HT1080 (cell line): ENCODE measurements around the gene ADRA2B. TPM values are rescaled to one million over a fixed set of nuclear protein-coding genes. Genes with fewer than 3 reads are reported as not detected.

Experiments used
- DNase-seq: peaks from one replicate; pipeline ENCODE4 v3.0.0-alpha.2; 2015; ENCODE audit warnings: low read depth
- total RNA-seq: library from RNA; depleted of rRNA; stranded (reverse); fragments of >200 nt; shearing (Covaris generic); gene quantifications from 2 replicates; pipeline ENCODE4 v1.2.3, GENCODE V29; 2014

Gene ADRA2B
- total RNA-seq, 1 experiment from 2014 or later, result not detected

DNA sequence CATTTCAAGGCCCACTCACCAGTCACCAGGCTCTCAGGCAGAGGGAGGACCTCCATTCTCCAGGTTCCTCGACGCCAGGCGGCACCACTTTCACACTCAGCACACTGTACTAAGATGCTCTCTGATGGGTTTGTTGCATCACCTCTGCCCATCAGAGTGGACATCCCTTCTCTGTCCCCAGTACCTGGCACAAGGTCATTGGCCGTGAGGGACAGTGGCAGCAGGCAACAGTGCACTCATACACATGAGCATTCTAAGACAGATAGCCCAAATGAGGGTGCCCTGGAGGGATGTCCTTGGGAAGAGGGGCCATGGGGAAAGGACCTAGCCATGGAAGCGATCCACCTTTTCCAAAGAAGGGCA, 3.0 kb upstream of the ADRA2B start:
- no peak for DNase-seq

DNA sequence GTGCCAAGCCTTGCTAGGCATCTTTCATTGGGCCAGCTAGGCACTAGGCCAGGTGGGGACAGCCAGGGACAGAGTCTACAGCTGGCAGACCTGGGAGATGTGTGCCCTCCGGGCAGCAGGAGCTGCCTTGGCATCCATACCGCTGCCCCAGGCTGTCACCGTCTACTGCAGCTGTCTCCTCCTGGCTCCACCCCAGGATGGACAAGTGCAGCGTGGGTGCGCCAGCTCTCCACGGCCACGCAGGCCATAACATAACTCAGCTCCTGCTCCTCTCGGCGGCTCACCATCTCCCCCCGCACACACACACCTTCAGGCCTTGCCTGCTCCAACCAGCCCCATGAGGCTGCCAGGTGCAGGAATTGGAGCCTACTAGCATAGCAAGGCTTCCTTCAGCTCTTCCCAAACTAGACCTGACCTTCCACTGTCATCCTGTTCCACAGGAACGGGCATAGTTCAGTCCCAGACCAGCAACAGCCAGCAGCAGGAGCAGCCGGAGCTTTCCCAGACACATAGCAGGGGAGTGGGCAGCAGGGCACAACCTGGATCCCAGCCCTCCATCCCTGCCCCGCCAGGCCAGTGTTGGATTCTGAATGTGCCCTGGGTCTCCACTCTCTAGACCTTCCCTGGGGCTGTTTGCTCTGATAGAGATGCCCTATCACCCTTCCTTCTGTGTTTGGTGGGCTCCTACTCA, 2.5 kb upstream of the ADRA2B start:
- no peak for DNase-seq

DNA sequence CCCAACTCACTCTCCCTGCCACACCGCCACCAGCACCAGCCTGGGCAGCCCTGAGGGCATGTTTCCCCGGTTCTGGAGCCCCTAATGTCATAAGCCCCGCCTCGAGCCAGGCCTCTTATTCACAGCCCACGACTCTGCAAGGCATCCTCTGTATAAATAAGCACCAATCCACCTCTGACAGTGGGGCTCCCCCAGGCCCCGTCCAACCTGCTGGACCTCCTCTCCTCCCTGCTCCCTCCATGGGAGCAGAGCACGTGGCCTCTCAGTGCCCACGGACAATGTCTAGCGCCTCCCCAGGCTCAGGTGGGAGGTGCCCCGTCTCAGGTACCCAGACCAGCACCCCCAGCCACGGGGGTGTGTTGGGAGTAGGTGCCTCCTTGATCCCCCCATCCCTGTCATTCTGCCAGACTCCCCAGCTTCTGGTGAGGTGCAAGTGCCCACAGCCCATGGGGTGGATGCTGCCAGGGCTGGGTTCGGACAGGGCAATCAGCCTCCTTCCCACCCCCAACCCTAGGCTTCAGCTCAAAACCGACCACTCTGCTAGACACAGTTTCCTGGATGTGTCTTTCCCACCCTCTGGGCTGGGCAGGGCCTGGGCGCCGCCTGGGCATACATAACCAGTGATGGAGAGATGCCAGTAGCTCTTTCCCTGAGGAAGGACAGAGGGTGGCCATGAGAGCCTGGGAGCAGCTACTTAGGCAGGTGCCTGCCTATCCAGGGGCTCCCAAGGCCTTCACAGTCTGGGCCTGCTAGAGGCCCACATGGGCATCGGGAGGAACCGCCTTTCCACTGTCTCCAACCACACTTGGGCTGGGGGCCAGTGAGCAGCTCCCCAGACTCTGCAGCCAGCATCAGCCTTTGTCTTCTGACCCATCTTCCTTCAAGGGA, 1.6 kb upstream of the ADRA2B start:
- no peak for DNase-seq

DNA sequence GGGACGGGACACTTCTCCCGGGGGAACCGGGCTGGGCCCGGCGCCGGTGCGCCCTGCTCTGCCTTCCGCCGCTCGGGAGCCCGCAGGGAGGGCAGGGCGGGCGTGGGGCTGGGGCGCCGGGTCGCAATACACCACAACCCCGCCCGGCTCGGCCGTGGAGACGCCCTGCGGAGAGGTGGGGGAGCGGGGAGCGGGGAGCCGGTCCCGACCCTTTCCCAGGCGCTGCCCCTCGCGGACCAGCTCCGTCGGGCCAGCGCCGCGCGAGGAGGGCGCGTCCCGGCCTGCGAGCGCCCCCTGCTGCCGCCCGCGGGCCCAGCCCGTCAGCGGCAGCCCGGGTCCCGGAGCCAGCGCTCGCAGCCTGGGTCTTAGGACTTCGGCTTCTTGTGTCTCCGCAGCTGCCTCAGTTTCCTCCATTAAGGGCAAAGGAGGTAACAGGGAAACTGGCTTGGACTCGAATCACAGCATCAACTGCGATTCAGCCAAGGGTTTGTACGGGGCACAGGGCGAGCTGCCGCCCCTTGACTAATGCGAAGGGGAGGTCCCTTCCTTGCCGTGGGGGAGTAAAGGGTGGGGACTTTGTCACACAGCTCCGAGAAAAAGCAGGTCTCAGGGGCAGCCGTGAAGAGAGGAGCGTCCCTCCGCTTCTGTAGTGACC, 635 bp upstream of the ADRA2B start:
- DNase-seq, result no peak

DNA sequence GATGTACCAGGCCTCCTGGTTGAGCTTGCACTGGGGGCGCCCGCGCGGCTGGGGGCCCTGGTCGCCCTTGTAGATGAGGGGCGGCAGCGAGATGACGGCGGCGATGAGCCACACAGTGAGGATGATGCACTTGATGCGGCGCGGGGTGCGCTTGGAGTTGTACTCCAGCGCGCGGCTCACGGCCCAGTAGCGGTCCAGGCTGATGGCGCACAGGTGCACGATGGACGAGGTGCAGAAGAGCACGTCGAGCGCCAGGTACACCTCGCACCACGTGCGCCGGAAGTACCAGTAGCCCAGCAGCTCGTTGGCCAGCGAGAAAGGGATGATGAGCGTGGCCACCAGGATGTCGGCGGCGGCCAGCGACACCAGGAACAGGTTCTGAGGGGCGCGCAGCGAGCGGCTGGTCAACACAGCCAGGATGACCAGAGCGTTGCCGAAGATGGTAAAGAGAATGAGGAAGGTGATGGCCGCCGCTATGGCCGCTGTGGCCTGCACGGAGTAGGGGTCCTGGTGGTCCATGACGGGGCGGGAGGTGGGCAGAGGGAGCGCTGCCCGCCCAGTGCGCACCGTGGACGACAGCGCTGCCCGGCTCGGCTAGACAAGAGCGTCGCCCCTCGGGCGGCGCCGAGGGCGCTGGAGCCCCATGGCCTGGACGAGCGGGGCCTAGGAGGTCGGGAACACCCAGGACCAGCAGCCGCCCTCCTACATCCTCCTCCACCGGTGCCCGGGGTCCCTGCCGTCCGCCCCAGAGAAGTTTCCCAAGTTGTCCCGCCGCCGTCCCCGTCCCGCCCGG, 544 bp downstream of the ADRA2B start:
- no peak for DNase-seq

DNA sequence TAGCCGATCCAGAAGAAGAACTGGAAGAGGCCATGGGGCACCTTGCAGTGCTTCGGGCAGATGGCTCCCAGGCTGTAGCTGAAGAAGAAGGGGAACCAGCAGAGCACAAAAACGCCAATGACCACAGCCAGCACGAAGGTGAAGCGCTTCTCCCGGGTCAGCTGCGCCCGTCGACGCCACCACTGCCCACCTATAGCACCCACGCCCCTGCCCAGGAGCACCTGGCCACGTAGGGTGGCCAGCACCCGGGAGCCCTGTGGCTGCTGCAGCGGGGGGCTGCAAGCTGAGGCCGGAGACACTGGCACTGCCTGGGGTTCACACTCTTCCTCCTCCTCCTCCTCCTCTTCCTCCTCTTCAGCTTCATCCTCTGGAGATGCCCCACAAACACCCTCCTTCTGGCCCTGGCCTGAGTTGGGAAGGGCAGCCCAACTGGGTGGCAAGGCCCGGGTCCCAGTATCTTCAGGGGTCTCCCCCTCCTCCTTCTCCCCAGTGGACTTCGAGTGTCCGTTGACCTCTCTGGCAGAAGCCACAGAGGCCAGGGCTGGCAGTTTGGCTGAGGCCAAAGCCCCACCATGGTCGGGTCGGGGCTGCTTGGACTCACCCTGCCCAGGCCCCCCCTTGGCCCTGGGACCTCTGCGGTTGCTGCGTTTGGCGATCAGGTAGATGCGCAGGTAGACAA, 1.3 kb downstream of the ADRA2B start:
- no peak for DNase-seq

DNA sequence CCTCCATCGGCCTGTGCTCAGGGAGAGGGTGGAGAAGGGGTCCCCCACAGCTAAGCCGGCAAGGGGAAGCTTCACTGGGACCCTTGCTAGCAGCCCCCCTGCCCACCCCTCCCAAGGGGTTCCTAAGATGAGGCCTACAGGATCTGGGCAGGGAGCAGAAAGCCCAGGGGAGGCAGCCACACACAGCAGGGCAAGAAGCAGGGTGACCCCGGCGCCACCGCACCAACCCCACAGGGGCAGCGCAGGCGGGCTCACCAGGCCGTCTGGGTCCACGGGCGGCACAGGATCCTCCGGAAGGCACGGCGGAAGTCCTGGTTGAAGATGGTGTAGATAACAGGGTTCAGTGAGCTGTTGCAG, 1.8 kb downstream of the ADRA2B start:
- DNase-seq, result no peak

DNA sequence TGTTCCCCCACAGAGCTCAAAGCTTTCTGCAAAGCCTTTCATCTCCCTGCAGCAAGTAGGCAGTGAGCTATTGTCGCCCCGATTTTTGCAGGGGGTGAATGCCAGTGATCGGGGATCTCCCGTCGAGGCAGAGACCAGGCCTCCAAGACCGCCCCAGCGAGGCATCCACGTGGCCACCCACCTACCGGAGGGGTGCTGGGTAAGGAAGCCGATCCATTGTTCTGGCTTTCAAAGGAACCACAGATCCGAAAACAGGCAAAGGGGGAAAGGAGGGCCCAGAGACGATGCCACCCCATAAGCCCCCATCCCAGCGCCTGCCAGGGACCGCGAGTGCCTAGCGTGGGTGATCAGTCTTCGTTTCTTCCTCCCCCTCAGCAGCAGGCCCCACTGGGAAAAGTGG, 2.4 kb downstream of the ADRA2B start:
- DNase-seq, result no peak

DNA sequence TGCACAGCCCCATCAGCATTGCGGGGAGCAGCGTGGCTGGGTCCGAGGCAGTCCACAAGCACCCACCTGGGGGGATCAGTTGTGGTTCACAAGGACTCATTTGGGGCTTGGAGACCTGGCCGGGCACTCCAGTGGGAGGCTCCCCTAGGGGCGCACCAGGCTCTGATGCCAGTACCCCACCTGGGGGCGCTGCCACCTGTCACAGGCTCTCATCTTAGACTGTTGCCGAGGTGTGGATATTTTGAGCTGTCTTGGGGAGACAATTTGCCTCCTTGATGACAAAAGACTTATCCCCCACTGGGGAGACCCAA, 3.0 kb downstream of the ADRA2B start:
- no peak for DNase-seq

DNA sequence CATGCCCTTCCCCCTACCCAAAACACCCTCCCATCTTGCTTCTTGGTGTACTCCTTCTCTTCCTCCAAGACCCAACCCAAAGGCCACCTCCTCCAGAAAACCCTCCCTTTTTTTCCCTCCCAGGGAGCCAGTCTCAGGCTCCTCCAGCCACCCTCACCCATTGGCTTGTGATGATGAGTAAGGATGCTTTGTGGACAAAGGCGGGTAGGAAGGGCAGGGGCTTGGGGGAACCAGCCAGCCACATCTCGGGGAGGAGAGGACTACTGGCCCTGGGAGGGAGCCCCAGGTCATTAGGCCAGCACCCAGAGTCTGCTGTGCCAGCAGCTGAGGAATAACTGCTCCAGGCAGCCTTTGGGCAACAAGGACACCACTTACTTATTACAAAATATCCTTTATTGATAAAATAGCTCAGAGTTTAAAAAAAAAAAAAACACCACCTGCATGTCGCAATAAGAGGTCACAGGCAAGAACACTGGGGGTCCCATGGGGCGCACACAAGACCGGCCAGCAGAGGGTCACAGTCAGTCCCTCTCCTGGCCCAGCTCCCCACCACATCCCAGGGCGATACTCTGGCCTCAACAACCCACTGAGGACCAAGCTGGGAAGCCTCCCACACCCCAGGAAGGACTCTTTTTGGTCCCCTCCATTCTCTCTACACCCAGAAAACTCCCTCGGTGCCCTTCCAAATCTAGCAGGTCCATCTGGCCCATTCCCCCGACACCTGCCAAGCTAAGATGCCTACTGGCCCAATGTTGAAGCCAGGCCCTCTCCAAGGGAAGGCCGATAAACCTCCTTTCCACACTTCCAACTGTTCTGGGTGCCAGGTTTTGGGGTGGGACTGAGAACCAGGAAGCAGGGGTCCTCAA, 3.6 kb downstream of the ADRA2B start:
- DNase-seq, result no peak

DNA sequence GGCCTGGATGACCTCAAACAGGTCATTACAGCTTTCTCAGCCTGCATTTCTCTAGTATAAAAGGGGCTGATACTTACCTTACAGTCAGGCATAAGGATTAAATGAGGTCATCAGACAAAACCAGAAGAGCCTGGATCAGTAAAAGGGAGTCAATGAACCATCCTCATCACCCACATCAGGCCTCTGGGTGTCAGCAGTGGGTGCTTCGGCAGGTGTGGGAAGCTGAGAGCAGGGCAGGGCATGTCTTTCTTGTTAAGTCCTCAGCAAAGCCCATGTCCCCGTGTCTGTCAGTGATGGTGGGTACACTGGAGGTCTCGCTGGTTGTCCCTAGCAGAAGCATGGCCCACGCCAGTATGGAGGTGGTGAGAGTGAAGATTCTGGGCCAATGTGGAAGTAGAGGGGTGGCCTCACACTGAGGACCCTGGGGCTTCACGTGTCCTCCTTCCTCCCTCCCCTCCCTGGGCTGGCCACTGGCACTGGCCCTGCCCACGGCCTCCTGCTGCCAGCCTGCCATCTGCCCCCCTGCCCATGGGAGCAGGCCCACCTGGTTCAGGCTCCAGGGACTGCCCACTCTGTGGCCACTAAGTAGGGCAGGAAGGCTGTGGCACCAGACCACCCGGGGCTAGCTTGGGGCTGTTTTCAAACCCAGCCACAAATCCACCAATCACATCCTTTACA, 4.4 kb downstream of the ADRA2B start:
- no peak for DNase-seq

DNA sequence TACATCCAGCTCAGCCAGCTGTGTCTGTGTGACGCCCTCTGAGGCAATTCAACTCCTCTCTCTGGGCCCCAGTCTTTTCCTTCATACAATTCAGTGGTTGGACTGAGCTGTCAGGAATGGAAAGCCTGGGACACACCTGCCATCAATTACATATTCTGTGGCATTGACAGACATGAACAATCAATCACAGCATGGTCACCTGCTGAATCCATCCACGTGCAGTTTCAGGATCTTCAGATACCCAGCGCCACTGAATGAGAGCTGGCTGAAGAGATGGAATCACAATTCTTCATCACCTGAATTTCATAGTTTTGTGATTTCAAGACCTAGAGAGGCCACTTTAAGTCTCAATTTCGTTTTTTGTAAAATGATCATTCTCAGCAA, 5.1 kb downstream of the ADRA2B start:
- no peak for DNase-seq

DNA sequence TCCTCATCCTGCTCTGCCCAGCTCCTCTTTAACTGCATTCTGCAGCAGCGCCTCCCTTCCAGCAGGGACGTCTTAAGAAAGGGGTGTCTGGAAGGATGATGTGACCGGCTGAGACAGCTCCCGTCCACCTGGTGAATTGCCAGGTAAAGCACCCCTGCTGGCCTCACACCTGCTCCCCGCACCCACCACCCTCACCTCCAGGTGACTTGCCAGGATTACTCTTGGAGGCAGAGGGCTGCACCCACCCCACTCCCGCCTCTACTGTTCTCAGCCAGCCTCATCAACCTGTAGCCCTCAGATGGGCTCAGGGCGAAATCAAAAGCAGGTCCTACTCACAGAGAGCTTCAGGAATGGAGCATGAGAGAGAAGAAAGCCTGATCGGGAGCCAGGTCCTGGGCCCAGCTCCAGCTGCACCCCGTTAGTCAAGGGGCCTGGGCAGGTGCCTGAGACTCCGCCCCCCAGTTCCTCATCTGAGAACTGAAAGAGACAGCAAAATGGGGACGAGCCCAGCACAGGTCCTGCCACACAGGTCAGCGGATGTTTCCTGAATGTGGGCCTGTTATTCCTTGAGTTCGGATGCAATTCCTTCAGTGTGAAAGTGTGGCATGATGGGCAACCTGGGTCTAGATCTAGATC, 5.6 kb downstream of the ADRA2B start:
- no peak for DNase-seq

DNA sequence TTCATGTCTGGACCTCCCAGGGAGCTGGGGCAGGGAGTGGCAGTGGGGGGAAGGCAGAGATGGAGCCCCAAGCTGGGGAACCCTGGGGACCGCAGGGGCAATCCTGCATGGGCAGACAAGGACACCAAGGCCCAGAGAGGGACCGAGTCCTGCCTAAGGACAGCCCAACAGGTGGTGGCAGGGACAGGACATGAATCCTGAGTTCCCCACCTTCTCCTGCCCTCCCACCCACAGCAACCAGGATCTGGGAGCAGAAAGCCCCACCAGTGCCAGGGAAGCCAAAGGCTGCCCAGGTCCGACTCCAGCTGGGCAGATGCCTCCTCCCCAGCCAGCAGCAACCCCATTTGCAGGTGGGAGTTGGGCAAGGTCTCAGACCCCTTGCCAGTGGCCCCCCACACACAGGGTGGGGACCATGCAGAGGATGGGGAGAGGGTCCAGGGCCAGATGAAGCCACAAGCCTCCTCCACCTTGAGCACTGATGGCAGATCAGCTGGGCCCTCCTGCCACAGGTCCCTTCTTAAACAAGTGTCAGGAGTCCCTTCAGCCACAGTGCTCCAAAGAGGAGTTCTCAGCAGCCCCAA, 6.3 kb downstream of the ADRA2B start:
- no peak for DNase-seq

DNA sequence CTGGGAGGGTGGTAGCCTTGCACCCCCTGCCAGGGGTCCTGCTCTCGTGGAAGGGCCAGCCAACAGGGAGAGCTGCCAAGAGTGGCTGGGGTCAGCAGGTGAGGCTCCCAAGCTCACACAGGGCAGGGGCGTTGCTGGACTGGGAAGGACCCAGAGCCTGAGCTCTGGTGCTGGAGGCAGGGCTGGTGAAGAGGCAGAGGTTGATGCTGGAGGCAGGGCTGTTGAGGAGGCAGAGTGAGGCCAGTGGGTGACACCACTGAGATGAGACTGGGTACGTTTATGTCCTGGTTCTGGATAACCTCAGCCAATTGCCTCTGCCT, 7.0 kb downstream of the ADRA2B start:
- no peak for DNase-seq

DNA sequence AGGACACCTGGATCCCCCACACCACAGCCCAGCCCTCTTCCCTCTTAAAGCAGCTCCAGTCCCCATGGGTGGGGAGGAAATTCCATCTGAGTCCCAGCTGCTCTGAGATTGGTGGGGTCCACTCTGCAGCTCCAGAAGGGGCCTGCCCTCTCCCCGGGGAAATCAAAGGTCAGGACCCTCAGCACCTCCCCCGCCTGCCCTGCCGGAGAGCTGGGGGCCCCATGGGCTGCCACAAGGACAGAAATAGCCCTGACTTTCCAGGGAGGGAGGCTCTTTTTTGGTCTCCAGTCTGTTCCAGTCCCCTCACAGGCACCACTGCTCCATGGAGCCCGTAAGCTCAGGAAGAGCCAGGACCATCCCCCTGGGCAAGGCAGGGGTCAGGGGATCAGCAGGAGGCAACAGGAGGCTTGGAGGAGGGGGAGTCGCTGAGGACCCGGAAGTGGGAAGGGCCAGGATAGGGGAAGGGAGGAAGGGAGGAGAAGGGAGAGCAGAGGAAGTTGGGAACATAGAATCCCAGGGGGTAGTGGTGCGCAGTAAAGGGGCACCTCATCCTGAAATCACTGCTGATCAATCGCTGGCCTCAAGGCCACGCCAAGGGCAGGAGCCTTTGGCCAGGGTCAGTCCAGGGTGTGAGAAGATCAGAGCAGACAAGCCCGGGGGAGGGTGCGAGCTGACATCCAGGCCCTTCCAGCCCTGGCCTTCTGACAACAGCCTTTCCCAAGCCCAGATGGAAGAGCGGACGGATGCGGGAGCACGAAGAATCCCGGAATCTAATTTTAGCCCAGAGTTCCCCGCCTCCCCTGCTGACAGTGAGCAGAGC, 7.6 kb downstream of the ADRA2B start:
- no peak for DNase-seq

DNA sequence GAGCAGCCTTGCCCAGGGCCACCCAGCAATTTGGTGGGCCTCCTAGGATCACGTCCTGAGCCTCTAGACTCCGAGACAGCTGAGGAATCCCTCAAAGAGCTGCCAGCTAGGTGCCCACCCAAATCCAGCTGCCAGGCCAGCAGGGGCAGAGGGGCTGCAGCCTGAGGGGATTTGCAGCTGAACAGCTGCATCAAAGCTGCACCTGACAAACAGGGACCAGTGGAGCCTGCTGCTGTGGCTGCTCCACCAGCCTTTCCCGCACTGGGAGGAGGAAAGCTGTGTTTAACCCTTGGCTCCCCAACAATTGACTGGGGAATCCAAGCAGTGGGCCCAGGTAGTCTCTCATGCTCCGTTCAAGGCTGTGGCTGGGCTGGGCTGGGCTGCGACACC, 8.2 kb downstream of the ADRA2B start:
- no peak for DNase-seq

DNA sequence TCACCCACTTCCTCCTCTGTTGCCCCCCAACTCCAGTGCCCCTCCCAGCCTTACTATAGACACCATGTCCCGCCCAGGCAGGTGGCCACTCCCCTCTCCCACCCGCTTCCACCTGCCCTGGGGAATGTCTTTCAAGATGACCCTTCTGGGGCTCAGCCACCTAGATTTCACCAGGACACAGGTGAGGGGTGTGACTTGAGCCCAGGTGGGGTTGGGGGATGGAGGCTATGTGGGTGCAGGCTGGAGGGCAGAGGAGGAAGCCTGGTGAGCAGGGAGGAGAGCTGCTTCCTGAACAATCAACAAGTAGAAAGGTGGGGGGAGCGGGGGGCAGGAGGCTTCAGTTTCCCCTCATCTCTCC, 8.7 kb downstream of the ADRA2B start:
- no peak for DNase-seq
